ENCODE measurements around the gene SPATA9. TPM values are rescaled to one million over a fixed set of nuclear protein-coding genes. Genes with fewer than 3 reads are reported as not detected.

SPATA9 gene
- total and polyA plus RNA-seq, 2 of the 8 experiments (the other 6 are each of a cell fraction or from before 2014, with no cell fraction given), result not detected

GRCh38 chr5:95699337-95699736 lies 16.5 kb upstream of the SPATA9 start:
- no peak for TF ChIP-seq RFX5 (IDR thresholded peaks at IDR 0.05; ENCODE audit: borderline replicate concordance, low read depth, low read length)
- TF ChIP-seq EGR1 (IDR thresholded peaks at IDR 0.05; ENCODE audit: borderline replicate concordance, low read depth, low read length), result no peak
- no peak for TF ChIP-seq MAX (IDR thresholded peaks at IDR 0.05)
- TF ChIP-seq BRCA1 (IDR thresholded peaks at IDR 0.05; ENCODE audit: low read depth, low read length), result no peak
- no peak for TF ChIP-seq RAD21 (IDR thresholded peaks at IDR 0.05 in 1 of 2, conservative IDR thresholded peaks at IDR 0.05 in 1 of 2; ENCODE audit: low read depth in 2 of 2, low read length in 2 of 2)
- no peak for TF ChIP-seq EP300 (IDR thresholded peaks at IDR 0.05; ENCODE audit: borderline replicate concordance in 1 of 2, low read depth in 2 of 2, low read length in 2 of 2)
- no peak for TF ChIP-seq SIX5 (IDR thresholded peaks at IDR 0.05; ENCODE audit: low read depth, low read length)
- no peak for TF ChIP-seq SRF (IDR thresholded peaks at IDR 0.05; ENCODE audit: low read depth, low read length)
- no peak for TF ChIP-seq CEBPB (IDR thresholded peaks at IDR 0.05; ENCODE audit: low read depth, low read length)
- TF ChIP-seq CTCF (IDR thresholded peaks at IDR 0.05; ENCODE audit: control extremely low read depth in 1 of 3, insufficient read depth in 1 of 3, low read depth in 1 of 3, low read length in 3 of 3), result no peak
- no peak for TF ChIP-seq ASH2L (IDR thresholded peaks at IDR 0.05; ENCODE audit: low read length)
- Histone ChIP-seq H3K9ac (replicated peaks in 1 of 4; ENCODE audit: extremely low read depth in 1 of 4, low read depth in 3 of 4, low read length in 3 of 4) (no peak overlapping the region), H2AK5ac (ENCODE audit: low read depth, low read length) (no peak overlapping the region), H3K79me1 (ENCODE audit: low read depth, low read length) (no peaks in the 10 kb centered on the region), H3K23ac (ENCODE audit: insufficient read length) (no peak overlapping the region), H3K56ac (replicated peaks; ENCODE audit: insufficient read length, low read depth, low read length) (no peak overlapping the region), H2BK20ac (ENCODE audit: low read length) (no peak overlapping the region), H3K27me3 (replicated peaks in 1 of 4; ENCODE audit: control insufficient read depth in 3 of 4, extremely low read depth in 1 of 4, insufficient read depth in 3 of 4, low read length in 3 of 4) (no peaks in the 10 kb centered on the region; a peak in 1 of 7 replicates), H2BK15ac (ENCODE audit: low read length) (no peak overlapping the region), H3K79me2 (ENCODE audit: control insufficient read depth in 1 of 2, insufficient read depth in 2 of 2, low read length in 2 of 2) (no peaks in the 10 kb centered on the region), H3K4me2 (ENCODE audit: insufficient read depth in 1 of 2, low read depth in 2 of 2, low read length in 2 of 2) (no peak overlapping the region), H2AFZ (ENCODE audit: low read length) (no peak overlapping the region), H4K8ac (ENCODE audit: extremely low read depth, insufficient read depth, low read length) (no peak overlapping the region), H4K91ac (replicated peaks; ENCODE audit: insufficient read length, low read length) (no peak overlapping the region), H2BK12ac (ENCODE audit: low read depth, low read length) (no peak overlapping the region), H2BK5ac (ENCODE audit: low read depth, low read length) (no peak overlapping the region), H2BK120ac (replicated peaks; ENCODE audit: low read depth, low read length) (no peak overlapping the region), H3K4me3 (ENCODE audit: extremely low read depth in 1 of 4, insufficient read depth in 2 of 4, low read depth in 3 of 4, low read length in 4 of 4) (no peak overlapping the region), H3K9me3 (ENCODE audit: insufficient read depth in 2 of 2, low read depth in 1 of 2, low read length in 1 of 2) (no peaks in the 10 kb centered on the region), H3K4me1 (replicated peaks in 1 of 4; ENCODE audit: control insufficient read depth in 3 of 4, insufficient read depth in 4 of 4, low read length in 3 of 4) (no peaks in the 10 kb centered on the region), H3K23me2 (ENCODE audit: low read depth, low read length) (no peaks in the 10 kb centered on the region), H3K27ac (ENCODE audit: low read depth, low read length) (no peak overlapping the region), H3K4ac (replicated peaks; ENCODE audit: insufficient read length, low read depth, low read length) (no peak overlapping the region), H3K18ac (ENCODE audit: extremely low read depth, low read length) (no peak overlapping the region), H3K14ac (ENCODE audit: insufficient read length) (no peak overlapping the region), H4K5ac (ENCODE audit: insufficient read length, low read depth, low read length) (no peak overlapping the region), H4K20me1 (replicated peaks in 1 of 2; ENCODE audit: control insufficient read depth in 1 of 2, insufficient read depth in 2 of 2, low read length in 2 of 2) (no peaks in the 10 kb centered on the region), H3K36me3 (ENCODE audit: control insufficient read depth in 2 of 4, insufficient read depth in 4 of 4, low read length in 3 of 4) (no peaks in the 10 kb centered on the region)
- ChIA-PET CTCF (ENCODE audit: partially characterized antibody) (no interaction called here), POLR2A (ENCODE audit: partially characterized antibody) (no interaction called here)
- WGBS, 2 experiments (ENCODE audit: extremely low coverage in 1 of 2, insufficient coverage in 1 of 2, insufficient read length in 1 of 2, insufficient replicate concordance in 2 of 2, low coverage in 1 of 2, low lambda C conversion rate in 2 of 2, missing lambda C conversion rate in 1 of 2), result 78 to 100% methylated on average over 1 of the region's 1 CpG
- FAIRE-seq (no peak), DNase-seq (ENCODE audit: low read depth in 1 of 2, low spot score in 2 of 2) (no peak)
